ENCODE results near the gene EHMT1. TPM values are rescaled to one million over a fixed set of nuclear protein-coding genes. Genes with fewer than 3 reads are reported as not detected.

EHMT1 gene
- total and polyA plus RNA-seq, 2 donors (not counting 1 experiment from before 2014, with no cell fraction given), result 101 to 394 TPM

DNA sequence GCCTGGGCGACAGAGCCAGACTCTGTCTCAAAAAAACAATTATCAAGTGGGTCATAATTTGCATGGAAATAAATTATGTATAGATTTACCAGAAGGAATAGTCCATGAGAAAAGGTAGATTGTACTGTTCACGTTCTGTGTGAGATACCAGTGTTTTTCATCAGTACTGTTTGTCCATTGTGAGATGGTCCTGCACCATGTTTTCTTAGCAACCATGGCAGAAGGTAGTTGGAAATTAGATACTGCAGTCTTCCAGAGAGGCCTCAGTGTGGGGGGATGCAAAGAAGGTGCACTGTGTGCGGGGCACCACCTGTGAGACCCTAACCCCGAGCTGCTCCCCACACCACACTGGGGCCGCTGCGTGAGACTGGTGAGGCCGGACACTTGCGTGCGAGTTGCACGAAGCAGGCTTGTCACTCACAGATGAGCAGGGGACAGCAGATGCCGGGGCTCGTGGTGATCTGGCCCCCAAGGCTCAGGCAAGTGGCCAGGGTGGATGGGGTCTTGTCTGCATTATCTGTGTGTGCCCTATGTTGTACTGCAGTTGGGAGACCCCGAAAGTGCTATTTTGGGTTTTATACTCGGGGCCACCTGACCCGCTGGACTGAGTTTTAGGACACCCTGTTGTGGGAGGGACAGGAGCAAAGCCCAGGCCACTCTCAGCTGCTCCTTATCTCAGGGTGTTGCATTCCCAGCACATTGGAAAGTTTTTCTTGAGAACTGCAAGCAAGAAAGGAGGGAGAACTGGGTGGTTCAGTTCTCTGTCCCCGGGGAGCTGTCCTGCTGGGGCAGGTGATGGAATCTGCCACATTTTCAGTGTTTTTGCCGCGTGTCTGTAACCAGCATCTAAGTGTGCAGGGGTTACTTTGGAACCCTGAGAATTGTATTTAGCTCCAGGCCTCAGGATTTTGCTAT, 61.9 kb downstream of the EHMT1 start:
- Histone ChIP-seq H3K9ac (ENCODE audit: low read length) (no peak overlapping the region), H3K4me2 (replicated peaks; ENCODE audit: low read depth, low read length, poor library complexity, severe bottlenecking) (peak overlapping the region; percentile 59), H3K27ac (ENCODE audit: low read length in 2 of 2) (peak overlapping the region; percentile 78 to 90), H3K4me1 (ENCODE audit: control insufficient read depth in 2 of 2, insufficient read depth in 2 of 2, low read length in 2 of 2) (peaks cover 49 to 53% of the 10 kb centered on the region in 2 donors), H3K9me3 (ENCODE audit: control extremely low read depth in 1 of 3, control insufficient read depth in 2 of 3, insufficient read depth in 1 of 3, low read length in 2 of 3) (peaks cover 0 to 6% (median 0%) of the 10 kb centered on the region in 3 donors), H4K20me1 (ENCODE audit: control insufficient read depth, insufficient read depth, low read length, poor library complexity, severe bottlenecking) (no peaks in the 10 kb centered on the region), H3K4me3 (ENCODE audit: control extremely low read depth in 1 of 5, extremely low read depth in 1 of 5, insufficient read depth in 1 of 5, low read depth in 2 of 5, low read length in 4 of 5) (peak overlapping the region in 1 of 5 experiments; percentile 18), H3K79me2 (ENCODE audit: control insufficient read depth, insufficient read depth, low read length) (peaks cover 95% of the 10 kb centered on the region), H3K27me3 (replicated peaks in 1 of 4; ENCODE audit: control extremely low read depth in 1 of 4, control insufficient read depth in 3 of 4, insufficient read depth in 4 of 4, low read length in 3 of 4) (no peaks in the 10 kb centered on the region), H2AFZ (ENCODE audit: insufficient read depth, low read depth, low read length, poor library complexity, severe bottlenecking) (no peak overlapping the region), H3K36me3 (replicated peaks in 1 of 2; ENCODE audit: control extremely low read depth in 1 of 2, control insufficient read depth in 1 of 2, extremely low read depth in 1 of 2, insufficient read depth in 2 of 2, low read length in 1 of 2) (peaks cover 2 to 3% of the 10 kb centered on the region in 2 experiments)
- ATAC-seq (ENCODE audit: low read depth) (no peak), DNase-seq (no peak)
- H3K4me1 Mint-ChIP-seq, result peaks cover 70% of the 10 kb centered on the region
- H3K27me3 Mint-ChIP-seq, result no peaks in the 10 kb centered on the region
- peak overlapping the region; percentile 92 for H3K27ac Mint-ChIP-seq
- WGBS (ENCODE audit: insufficient coverage), result 99% methylated on average over 9 of the region's 18 CpGs
- TF ChIP-seq, protein P1, sequence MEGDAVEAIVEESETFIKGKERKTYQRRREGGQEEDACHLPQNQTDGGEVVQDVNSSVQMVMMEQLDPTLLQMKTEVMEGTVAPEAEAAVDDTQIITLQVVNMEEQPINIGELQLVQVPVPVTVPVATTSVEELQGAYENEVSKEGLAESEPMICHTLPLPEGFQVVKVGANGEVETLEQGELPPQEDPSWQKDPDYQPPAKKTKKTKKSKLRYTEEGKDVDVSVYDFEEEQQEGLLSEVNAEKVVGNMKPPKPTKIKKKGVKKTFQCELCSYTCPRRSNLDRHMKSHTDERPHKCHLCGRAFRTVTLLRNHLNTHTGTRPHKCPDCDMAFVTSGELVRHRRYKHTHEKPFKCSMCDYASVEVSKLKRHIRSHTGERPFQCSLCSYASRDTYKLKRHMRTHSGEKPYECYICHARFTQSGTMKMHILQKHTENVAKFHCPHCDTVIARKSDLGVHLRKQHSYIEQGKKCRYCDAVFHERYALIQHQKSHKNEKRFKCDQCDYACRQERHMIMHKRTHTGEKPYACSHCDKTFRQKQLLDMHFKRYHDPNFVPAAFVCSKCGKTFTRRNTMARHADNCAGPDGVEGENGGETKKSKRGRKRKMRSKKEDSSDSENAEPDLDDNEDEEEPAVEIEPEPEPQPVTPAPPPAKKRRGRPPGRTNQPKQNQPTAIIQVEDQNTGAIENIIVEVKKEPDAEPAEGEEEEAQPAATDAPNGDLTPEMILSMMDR (IDR thresholded peaks at IDR 0.05), result no peak
- no peak for TF ChIP-seq EZH2 (IDR thresholded peaks at IDR 0.05; ENCODE audit: borderline replicate concordance, insufficient read depth, low read depth, low read length, poor library complexity, severe bottlenecking)
- peak overlapping the region; percentile 75 for H3K4me3 Mint-ChIP-seq
- CTCF ChIA-PET, result interaction anchor here (0.5 to 1.7 kb wide), 6 partner anchors 8 to 82 kb away, joined by 3 to 8 read pairs (median 3); no protein-coding TSS in a partner anchor
- no peaks in the 10 kb centered on the region for H3K9me3 Mint-ChIP-seq (ENCODE audit: insufficient read depth)
- POLR2A ChIA-PET, result no interaction called here
- intact Hi-C loops (cut with micrococcal nuclease), result no loop called here
